IPS-18c (cell line): ENCODE data around the gene BCAS3.
"Not testable (repeated sequence)": the region's sequence is repeated elsewhere in the genome, so short reads cannot be mapped to it uniquely, and the experiment has no call there.

Experiments
- H3K4me3 ChIP-seq: 2 replicates; pipeline ENCODE4 v1.7.0; 2013; ENCODE audit warnings: low read depth, mild to moderate bottlenecking, low read length, moderate library complexity; ENCODE audit not compliant: insufficient read depth
- H3K9me3 ChIP-seq: one replicate; pipeline ENCODE4 v1.6.1; 2013; ENCODE audit warnings: mild to moderate bottlenecking, low read length, moderate library complexity; ENCODE audit not compliant: control insufficient read depth, insufficient read depth

BCAS3 gene

GRCh38 chr17:61018938-61019337 lies 341.3 kb downstream of the BCAS3 start:
- no peak overlapping the region for H3K4me3 ChIP-seq
- H3K9me3 ChIP-seq: no peaks in the 10 kb centered on the region

DNA sequence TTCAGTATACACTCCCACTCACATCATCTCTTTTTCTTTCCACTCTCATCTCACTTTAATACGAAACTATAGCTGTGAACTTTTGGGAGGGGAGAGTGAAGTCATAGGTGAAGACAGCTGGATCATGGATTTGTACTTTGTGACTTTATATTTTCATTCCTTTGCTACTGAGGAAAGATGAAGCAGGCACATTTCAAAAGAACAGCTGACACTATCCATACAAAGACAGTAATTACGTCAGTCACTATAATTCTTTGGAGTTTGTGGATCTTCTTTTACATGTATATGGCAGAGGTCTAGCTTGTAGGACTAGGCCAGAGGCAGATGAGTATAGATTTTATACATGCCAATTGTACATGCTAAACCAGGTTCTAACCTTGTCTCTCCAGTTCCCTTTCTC lies 346.3 kb downstream of the BCAS3 start:
- H3K4me3 ChIP-seq: no peak overlapping the region
- no peaks in the 10 kb centered on the region for H3K9me3 ChIP-seq

DNA sequence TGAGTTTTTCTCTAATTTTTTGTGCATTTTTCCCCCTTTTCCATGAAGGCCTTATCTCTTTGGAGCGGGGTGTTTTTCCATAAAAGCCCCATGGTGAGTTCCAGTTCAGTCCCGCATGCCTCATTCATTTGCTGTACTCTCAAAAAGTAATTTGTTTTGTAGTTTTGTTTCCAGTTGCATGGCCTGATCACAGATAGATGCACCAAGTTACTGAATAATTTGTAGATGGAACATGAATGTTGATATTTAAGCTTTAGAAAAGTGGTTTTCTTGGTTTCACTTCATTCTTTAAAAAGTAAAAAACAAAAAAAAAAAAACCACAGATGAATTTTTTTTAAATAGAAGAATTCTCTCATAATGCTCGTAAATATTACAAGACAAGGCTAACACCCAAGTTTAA lies 349.2 kb downstream of the BCAS3 start:
- Histone ChIP-seq H3K4me3 (no peak overlapping the region), H3K9me3 (no peaks in the 10 kb centered on the region)

GRCh38 chr17:61029181-61029580 lies 351.5 kb downstream of the BCAS3 start:
- no peaks in the 10 kb centered on the region for H3K9me3 ChIP-seq
- H3K4me3 ChIP-seq: no peak overlapping the region

GRCh38 chr17:61040666-61041065 lies 363.0 kb downstream of the BCAS3 start:
- Histone ChIP-seq H3K4me3 (no peak overlapping the region), H3K9me3 (no peaks in the 10 kb centered on the region)

GRCh38 chr17:61042348-61042747 lies 364.7 kb downstream of the BCAS3 start:
- H3K9me3 ChIP-seq, H3K4me3 ChIP-seq: not testable (repeated sequence)

DNA sequence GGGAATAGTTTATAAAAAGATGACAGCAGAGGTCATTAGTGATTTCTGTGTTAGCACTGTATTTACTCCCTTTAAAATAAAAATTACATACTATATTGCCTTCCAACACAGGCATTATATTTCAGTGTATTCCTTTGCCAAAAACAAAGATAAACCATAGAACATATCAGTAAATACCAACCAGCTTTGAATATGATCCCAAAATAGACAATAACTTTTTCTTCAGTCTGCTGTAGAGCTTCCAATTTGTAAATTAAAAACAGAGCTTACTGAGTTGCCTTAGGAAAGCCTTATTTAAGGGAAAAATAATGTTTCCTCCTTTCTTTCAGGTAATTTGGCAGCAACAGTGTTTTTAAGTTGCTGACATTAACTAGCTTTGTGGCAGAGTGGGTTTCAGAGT lies 369.9 kb downstream of the BCAS3 start:
- Histone ChIP-seq H3K4me3 (no peak overlapping the region), H3K9me3 (no peaks in the 10 kb centered on the region)

DNA sequence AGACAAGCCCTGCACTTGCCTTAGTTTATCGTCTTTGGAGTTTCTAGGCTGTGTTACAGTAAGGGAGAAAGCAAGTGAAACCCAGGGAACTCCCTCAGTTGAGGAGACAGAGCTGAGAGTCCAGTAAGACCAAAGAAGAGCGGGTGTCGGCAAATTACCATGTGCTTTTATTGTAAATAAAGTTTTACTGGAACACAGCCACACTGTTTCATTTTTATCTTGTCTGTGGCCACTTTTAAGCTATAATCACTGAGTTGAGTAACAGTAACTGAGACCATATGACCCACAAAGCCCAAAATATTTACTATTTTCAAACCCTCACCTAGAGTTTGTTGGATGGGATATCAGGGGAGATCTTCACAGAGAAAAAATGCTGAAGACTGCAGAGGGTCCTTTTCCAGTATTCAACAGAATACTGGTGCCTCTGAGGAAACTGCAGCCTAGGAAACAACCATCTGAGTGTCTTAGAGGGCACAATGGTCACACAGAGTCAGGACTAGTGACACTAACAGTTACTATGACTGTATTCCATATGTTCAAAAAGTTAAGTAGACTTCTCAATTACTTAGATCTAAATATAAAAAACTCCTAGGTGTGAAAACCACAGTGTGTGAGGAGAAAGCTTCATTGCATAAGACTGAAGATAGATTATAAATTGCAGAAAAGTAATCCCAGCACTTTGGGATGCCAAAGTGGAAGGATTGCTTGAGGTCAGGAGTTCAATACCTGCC lies 370.9 kb downstream of the BCAS3 start:
- Histone ChIP-seq H3K9me3 (no peaks in the 10 kb centered on the region), H3K4me3 (no peak overlapping the region)

- no peak overlapping the region for H3K4me3 ChIP-seq
- no peaks in the 10 kb centered on the region for H3K9me3 ChIP-seq
These were observed 375.8 kb downstream of the BCAS3 start for GRCh38 chr17:61053469-61053868.

- Histone ChIP-seq H3K4me3 (no peak overlapping the region), H3K9me3 (no peaks in the 10 kb centered on the region)
These were observed 376.8 kb downstream of the BCAS3 start for GRCh38 chr17:61054436-61054835.

DNA sequence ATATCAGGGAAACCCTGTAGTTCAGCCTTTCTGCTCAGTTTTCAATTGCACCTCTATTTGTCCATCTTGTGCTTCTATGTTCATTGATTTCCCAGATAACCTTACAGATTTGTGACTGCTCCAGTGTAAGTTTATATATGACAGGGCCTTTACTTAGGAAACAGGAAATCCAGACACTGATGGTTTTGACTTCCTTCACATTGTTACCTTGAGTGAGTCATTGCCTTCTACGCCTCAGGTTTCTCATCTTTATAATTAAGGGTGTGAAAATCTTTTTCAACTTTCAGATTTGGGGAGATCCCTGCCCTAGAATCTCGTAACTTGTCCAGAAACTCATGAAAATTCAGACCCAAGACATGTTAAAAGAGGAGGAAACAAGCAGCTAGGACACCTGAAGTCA lies 379.6 kb downstream of the BCAS3 start:
- Histone ChIP-seq H3K4me3 (no peak overlapping the region), H3K9me3 (no peaks in the 10 kb centered on the region)

DNA sequence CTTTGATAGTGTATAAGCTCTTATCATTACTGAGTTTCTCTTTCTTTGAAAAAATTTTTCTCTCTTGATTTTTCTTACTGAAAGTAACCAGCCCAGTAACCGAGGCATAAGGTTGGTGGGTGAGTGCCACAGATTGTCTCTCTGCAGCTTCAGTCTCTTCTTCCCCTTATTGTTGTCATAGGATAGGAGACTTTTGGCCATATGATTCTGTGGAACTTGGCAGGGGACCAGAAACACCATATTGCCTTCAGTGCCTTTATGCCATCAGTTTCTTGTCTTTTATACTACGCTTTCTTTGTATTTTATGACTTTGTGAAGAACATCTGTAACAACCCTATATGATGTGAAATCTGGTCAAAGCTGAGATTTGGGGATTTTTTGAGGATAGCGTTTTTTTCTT lies 380.4 kb downstream of the BCAS3 start:
- H3K4me3 ChIP-seq: no peak overlapping the region

GRCh38 chr17:61063528-61063927 lies 385.9 kb downstream of the BCAS3 start:
- H3K4me3 ChIP-seq: no peak overlapping the region
- no peaks in the 10 kb centered on the region for H3K9me3 ChIP-seq

More for the DNA sequence above, 380.4 kb downstream of the BCAS3 start:
- H3K9me3 ChIP-seq: no peaks in the 10 kb centered on the region

DNA sequence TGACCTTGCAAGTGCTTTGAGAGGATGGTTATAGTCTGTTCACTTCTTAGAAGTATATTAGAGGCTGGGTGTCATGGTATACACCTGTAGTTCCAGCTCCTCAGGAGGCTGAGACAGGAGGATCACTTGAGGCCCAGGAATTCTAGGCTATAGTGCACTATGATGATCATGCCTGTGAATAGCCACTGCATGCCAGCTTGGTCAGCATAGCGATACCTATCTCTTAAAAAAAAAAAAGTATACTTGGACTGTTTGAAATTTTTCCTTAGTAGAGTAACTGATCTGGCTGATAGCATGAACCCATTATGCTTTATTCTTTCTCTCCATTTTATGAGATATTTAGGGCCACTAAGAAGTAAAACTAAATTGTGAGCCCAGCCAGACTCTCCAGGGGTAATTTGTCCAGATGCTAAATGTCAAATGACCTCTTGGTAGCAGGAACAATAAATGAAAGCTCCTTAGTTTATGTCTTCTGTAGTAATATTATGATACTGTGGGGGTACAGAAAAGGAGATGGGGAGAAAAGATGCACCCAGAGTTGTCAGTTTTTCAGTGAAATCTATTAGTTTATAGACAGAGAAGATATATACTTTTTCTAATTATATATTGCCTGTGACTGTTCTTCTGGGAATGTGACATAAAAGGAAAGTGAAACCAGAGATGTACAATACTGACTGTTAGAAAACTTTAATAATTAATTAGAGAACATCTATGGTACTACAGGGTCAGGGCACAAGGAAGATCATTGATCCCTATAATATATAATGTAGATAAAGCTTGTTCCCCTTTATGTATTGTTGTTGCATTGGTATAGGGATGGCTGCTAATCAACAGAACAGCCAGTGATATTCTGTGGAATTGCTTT lies 386.7 kb downstream of the BCAS3 start:
- no peak overlapping the region for H3K4me3 ChIP-seq

GRCh38 chr17:61065263-61065773 lies 387.7 kb downstream of the BCAS3 start:
- H3K9me3 ChIP-seq: no peaks in the 10 kb centered on the region
- no peak overlapping the region for H3K4me3 ChIP-seq

More for the DNA sequence above, 386.7 kb downstream of the BCAS3 start:
- no peaks in the 10 kb centered on the region for H3K9me3 ChIP-seq

GRCh38 chr17:61066062-61066461 lies 388.4 kb downstream of the BCAS3 start:
- no peak overlapping the region for H3K4me3 ChIP-seq
- no peaks in the 10 kb centered on the region for H3K9me3 ChIP-seq

GRCh38 chr17:61070649-61071048 lies 393.0 kb downstream of the BCAS3 start:
- Histone ChIP-seq H3K4me3 (no peak overlapping the region), H3K9me3 (no peaks in the 10 kb centered on the region)

- Histone ChIP-seq H3K9me3 (no peaks in the 10 kb centered on the region), H3K4me3 (no peak overlapping the region)
These were observed 395.0 kb downstream of the BCAS3 start for GRCh38 chr17:61072648-61073047.
